ELR (cell line): ENCODE data around the gene ZMIZ1.

Experiments
- DNase-seq: peaks from one replicate; pipeline ENCODE4 v3.0.0-alpha.2; 2015; ENCODE audit warnings: low read depth

ZMIZ1 gene

GRCh38 chr10:79308969-79309665, 240.4 kb downstream of the ZMIZ1 start:
- DNase-seq, result no peak

GRCh38 chr10:79310200-79310865, 241.6 kb downstream of the ZMIZ1 start:
- DNase-seq, result no peak

GRCh38 chr10:79310911-79311573, 242.3 kb downstream of the ZMIZ1 start:
- DNase-seq, result no peak

- DNase-seq, result no peak
Measured at GRCh38 chr10:79311581-79312407, 243.0 kb downstream of the ZMIZ1 start.

GRCh38 chr10:79312601-79313187, 243.9 kb downstream of the ZMIZ1 start:
- DNase-seq, result no peak

- DNase-seq, result no peak
Measured at GRCh38 chr10:79313320-79313719, 244.6 kb downstream of the ZMIZ1 start.

GRCh38 chr10:79313911-79314439, 245.2 kb downstream of the ZMIZ1 start:
- no peak for DNase-seq

GRCh38 chr10:79314761-79315601, 246.2 kb downstream of the ZMIZ1 start:
- no peak for DNase-seq

- DNase-seq, result no peak
Measured at GRCh38 chr10:79315602-79315920, 246.8 kb downstream of the ZMIZ1 start.

- DNase-seq, result peak; percentile 58
Measured at GRCh38 chr10:79316671-79317431, 248.1 kb downstream of the ZMIZ1 start.

GRCh38 chr10:79318369-79318768, 249.6 kb downstream of the ZMIZ1 start:
- no peak for DNase-seq

- no peak for DNase-seq
Measured at GRCh38 chr10:79319115-79319771, 250.5 kb downstream of the ZMIZ1 start.

- no peak for DNase-seq
Measured at GRCh38 chr10:79320316-79320715, 251.6 kb downstream of the ZMIZ1 start.

- DNase-seq, result peak; percentile 99
Measured at GRCh38 chr10:79320820-79321493, 252.2 kb downstream of the ZMIZ1 start.

GRCh38 chr10:79321494-79321882, 252.7 kb downstream of the ZMIZ1 start:
- DNase-seq, result no peak

- no peak for DNase-seq
Measured at GRCh38 chr10:79321951-79322350, 253.2 kb downstream of the ZMIZ1 start.

- DNase-seq, result peak; percentile 84
Measured at GRCh38 chr10:79322616-79323543, 254.1 kb downstream of the ZMIZ1 start.

GRCh38 chr10:79323602-79324001, 254.8 kb downstream of the ZMIZ1 start:
- DNase-seq, result no peak
